Smooth muscle cell (in vitro differentiated cells): ENCODE data around the gene SNX33. TPM values are rescaled to one million over a fixed set of nuclear protein-coding genes. Genes with fewer than 3 reads are reported as not detected.

Experiments used
- DNase-seq: peaks from one replicate; lab custom pipeline; 2025; ENCODE audit not compliant: unreplicated experiment; lab: John Stamatoyannopoulos, UW
- H2AFZ ChIP-seq: fragments of 200-600 bp; sonication (generic); 2 replicates; pipeline ENCODE4 v1.6.0; 2016; ENCODE audit warnings: antibody characterized with exemption, low read depth, mild to moderate bottlenecking
- H3F3A ChIP-seq: fragments of 200-600 bp; sonication (generic); 2 replicates; pipeline ENCODE4 v1.6.0; 2017; ENCODE audit warnings: antibody characterized with exemption, low read depth
- H3K27ac ChIP-seq: fragments of 200-600 bp; sonication (generic); 2 replicates; pipeline ENCODE4 v1.5.1; 2016; ENCODE audit warnings: low read depth, mild to moderate bottlenecking
- H3K27me3 ChIP-seq: fragments of 200-600 bp; sonication (generic); 2 replicates; pipeline ENCODE4 v1.6.1; 2016; ENCODE audit warnings: low read depth, mild to moderate bottlenecking
- H3K36me3 ChIP-seq: fragments of 200-600 bp; sonication (generic); 2 replicates; pipeline ENCODE4 v1.5.1; 2016; ENCODE audit warnings: low read depth
- H3K4me1 ChIP-seq: fragments of 200-600 bp; sonication (generic); 2 replicates; pipeline ENCODE4 v1.5.1; 2016; ENCODE audit warnings: low read depth
- H3K4me2 ChIP-seq: fragments of 200-600 bp; sonication (generic); 2 replicates; pipeline ENCODE4 v1.6.0; 2016; ENCODE audit warnings: mild to moderate bottlenecking
- H3K4me3 ChIP-seq: fragments of 200-600 bp; sonication (generic); 2 replicates; pipeline ENCODE4 v1.5.1; 2016; ENCODE audit warnings: mild to moderate bottlenecking
- H3K79me2 ChIP-seq: fragments of 200-600 bp; sonication (generic); 2 replicates; pipeline ENCODE4 v1.6.0; 2016; ENCODE audit warnings: low read depth, mild to moderate bottlenecking
- H3K9ac ChIP-seq: fragments of 200-600 bp; sonication (generic); 2 replicates; pipeline ENCODE4 v1.6.0; 2016; ENCODE audit warnings: low read depth
- H3K9me3 ChIP-seq: fragments of 200-600 bp; sonication (generic); replicated peaks from 2 replicates; pipeline ENCODE4 v1.5.1; 2016; ENCODE audit warnings: low read depth
- H4K20me1 ChIP-seq: fragments of 200-600 bp; sonication (generic); 2 replicates; pipeline ENCODE4 v1.6.0; 2016; ENCODE audit warnings: low read depth
- CTCF ChIP-seq: fragments of 200-600 bp; sonication (generic); IDR thresholded peaks from 2 replicates; pipeline ENCODE4 v1.5.1; 2017; ENCODE audit warnings: borderline replicate concordance, mild to moderate bottlenecking, antibody characterized with exemption; ENCODE audit not compliant: insufficient read depth, poor library complexity, severe bottlenecking
- WGBS: methylation state at CpG from one replicate; pipeline ENCODE4 v1.1.7; 2016; ENCODE audit warnings: low lambda C conversion rate; 5-methylcytosine and 5-hydroxymethylcytosine counted together
- polyA plus RNA-seq: library from polyadenylated mRNA; unstranded; fragments of >200 nt; fragmentation: Nextera tagmentation; extraction: Ambion mirVana; gene quantifications from 2 replicates; pipeline ENCODE4 v1.2.1, GENCODE V29; 2016
- total RNA-seq: library from RNA; depleted of rRNA; stranded (reverse); fragments of >200 nt; gene quantifications from 2 replicates; pipeline ENCODE4 v1.2.3, GENCODE V29; 2014

The SNX33 gene
- total and polyA plus RNA-seq, 2 experiments from 2014 or later: 13.6 to 14.2 TPM

- DNase-seq: peak; percentile 52
- no peak for TF ChIP-seq CTCF
- no peak overlapping the region for H3K4me3 ChIP-seq
- H4K20me1 ChIP-seq: no peaks in the 10 kb centered on the region
- no peaks in the 10 kb centered on the region for H3K79me2 ChIP-seq
- peak overlapping the region; percentile 98 for H3K27ac ChIP-seq
- WGBS: 17% methylated on average over 14 of the region's 14 CpGs
- H3K27me3 ChIP-seq: no peaks in the 10 kb centered on the region
- no peak overlapping the region for H2AFZ ChIP-seq
- peaks cover 22% of the 10 kb centered on the region for H3F3A ChIP-seq
- peak overlapping the region; percentile 83 for H3K9ac ChIP-seq
- H3K4me1 ChIP-seq: peaks cover 28% of the 10 kb centered on the region
- peak overlapping the region; percentile 71 for H3K4me2 ChIP-seq
- no peaks in the 10 kb centered on the region for H3K9me3 ChIP-seq
- no peaks in the 10 kb centered on the region for H3K36me3 ChIP-seq
These were observed 25.1 kb downstream of the SNX33 start for GRCh38 chr15:75672646-75673425.

- TF ChIP-seq CTCF: no peak
- H3K9me3 ChIP-seq: no peaks in the 10 kb centered on the region
- DNase-seq: peak; percentile 52
- peak overlapping the region; percentile 98 for H3K27ac ChIP-seq
- no peak overlapping the region for H3K4me3 ChIP-seq
- H4K20me1 ChIP-seq: no peaks in the 10 kb centered on the region
- no peaks in the 10 kb centered on the region for H3K79me2 ChIP-seq
- peaks cover 28% of the 10 kb centered on the region for H3K4me1 ChIP-seq
- peaks cover 22% of the 10 kb centered on the region for H3F3A ChIP-seq
- H3K4me2 ChIP-seq: peak overlapping the region; percentile 71
- H2AFZ ChIP-seq: no peak overlapping the region
- 46% methylated on average over 10 of the region's 10 CpGs for WGBS
- no peaks in the 10 kb centered on the region for H3K36me3 ChIP-seq
- H3K27me3 ChIP-seq: no peaks in the 10 kb centered on the region
- H3K9ac ChIP-seq: peak overlapping the region; percentile 83
These were observed 25.9 kb downstream of the SNX33 start for GRCh38 chr15:75673426-75674235.

GRCh38 chr15:75674366-75674765, 26.7 kb downstream of the SNX33 start:
- no peaks in the 10 kb centered on the region for H3K79me2 ChIP-seq
- H3K4me1 ChIP-seq: peaks cover 28% of the 10 kb centered on the region
- no peaks in the 10 kb centered on the region for H4K20me1 ChIP-seq
- no peaks in the 10 kb centered on the region for H3K9me3 ChIP-seq
- 83% methylated on average over 8 of the region's 8 CpGs for WGBS
- H2AFZ ChIP-seq: no peak overlapping the region
- no peaks in the 10 kb centered on the region for H3K27me3 ChIP-seq
- H3K27ac ChIP-seq: peak overlapping the region; percentile 98
- H3K4me3 ChIP-seq: no peak overlapping the region
- no peak for TF ChIP-seq CTCF
- no peaks in the 10 kb centered on the region for H3K36me3 ChIP-seq
- peak overlapping the region; percentile 83 for H3K9ac ChIP-seq
- peaks cover 22% of the 10 kb centered on the region for H3F3A ChIP-seq
- no peak for DNase-seq
- H3K4me2 ChIP-seq: peak overlapping the region; percentile 71
